Measurements from ENCODE around the gene SETD1A. TPM values are rescaled to one million over a fixed set of nuclear protein-coding genes. Genes with fewer than 3 reads are reported as not detected.

Gene SETD1A
- total RNA-seq, 2 donors from 2014 or later = 10.0 to 29.1 TPM

GRCh38 chr16:31023252-31023602, 65.7 kb downstream of the SETD1A start:
- H3K4me1 ChIP-seq (replicated peaks) = no peaks in the 10 kb centered on the region
- H3K36me3 ChIP-seq = no peaks in the 10 kb centered on the region
- no peaks in the 10 kb centered on the region for H3K9me3 ChIP-seq
- H3K4me3 ChIP-seq = no peak overlapping the region
- WGBS = 96% methylated on average over 4 of the region's 4 CpGs
- no peaks in the 10 kb centered on the region for H3K27me3 ChIP-seq (replicated peaks; ENCODE audit: insufficient read depth)
- no peak for DNase-seq (ENCODE audit: low spot score)
- no peak overlapping the region for H3K27ac ChIP-seq
- intact Hi-C loops (cut with DNase I) = no loop called here
- no peak for TF ChIP-seq POLR2A (IDR thresholded peaks at IDR 0.05)
- no peak for TF ChIP-seq POLR2AphosphoS5 (IDR thresholded peaks at IDR 0.05)
- no peak for TF ChIP-seq CTCF (IDR thresholded peaks at IDR 0.05)

DNA sequence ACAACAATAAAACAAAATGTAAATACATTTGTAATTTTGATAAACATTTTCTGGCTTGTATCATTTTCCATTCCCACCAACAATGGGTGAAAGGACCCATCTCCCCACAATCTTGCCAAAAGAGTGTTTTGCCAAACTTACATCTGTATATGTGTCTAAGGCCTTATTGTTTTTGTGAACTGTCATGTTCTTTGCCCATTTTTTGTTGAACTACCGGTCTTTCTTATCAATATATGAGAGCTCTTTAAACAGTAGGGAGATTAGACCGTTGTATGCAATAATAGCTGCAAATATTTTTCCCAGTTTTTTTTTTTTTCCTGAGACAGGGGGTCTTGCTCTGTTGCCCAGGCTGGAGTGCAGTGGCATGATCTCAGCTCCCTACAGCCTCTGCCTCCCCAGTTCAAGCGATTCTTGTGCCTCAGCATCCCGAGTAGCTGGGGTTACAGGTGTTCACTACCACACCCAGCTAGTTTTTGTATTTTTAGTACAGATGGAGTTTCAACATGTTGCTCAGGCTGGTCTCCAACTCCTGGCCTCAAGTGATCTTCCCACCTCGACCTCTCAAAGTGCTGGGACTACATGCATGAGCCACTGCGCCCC, 66.2 kb downstream of the SETD1A start:
- DNase-seq (ENCODE audit: low spot score) = no peak
- no peak overlapping the region for H3K27ac ChIP-seq
- 79% methylated on average over 6 of the region's 6 CpGs for WGBS
- H3K4me1 ChIP-seq (replicated peaks) = no peaks in the 10 kb centered on the region
- H3K36me3 ChIP-seq = no peaks in the 10 kb centered on the region
- H3K27me3 ChIP-seq (replicated peaks; ENCODE audit: insufficient read depth) = no peaks in the 10 kb centered on the region
- intact Hi-C loops (cut with DNase I) = no loop called here
- H3K9me3 ChIP-seq = no peaks in the 10 kb centered on the region
- TF ChIP-seq POLR2A (IDR thresholded peaks at IDR 0.05) (no peak), POLR2AphosphoS5 (IDR thresholded peaks at IDR 0.05) (no peak), CTCF (IDR thresholded peaks at IDR 0.05) (no peak)
- no peak overlapping the region for H3K4me3 ChIP-seq

DNA sequence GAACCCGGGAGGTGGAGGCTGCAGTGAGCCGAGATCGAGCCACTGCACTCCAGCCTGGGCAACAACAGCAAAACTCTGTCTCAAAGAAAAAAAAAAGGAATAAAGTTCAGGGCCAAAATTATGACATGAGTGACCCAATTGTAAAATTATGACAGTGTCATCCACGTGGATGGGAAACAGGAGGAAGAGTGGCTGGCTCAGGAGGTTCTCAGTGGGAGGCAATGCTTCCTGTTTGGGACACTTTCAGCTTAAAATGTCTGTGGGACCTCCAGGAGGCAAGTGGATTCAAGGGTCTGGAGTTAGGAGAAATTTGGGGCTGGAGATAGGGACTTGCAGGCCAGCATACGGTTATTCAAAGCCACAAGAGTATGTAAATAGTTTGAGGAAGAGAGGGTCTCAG, 67.8 kb downstream of the SETD1A start:
- H3K36me3 ChIP-seq = no peaks in the 10 kb centered on the region
- 76% methylated on average over 5 of the region's 5 CpGs for WGBS
- no peaks in the 10 kb centered on the region for H3K4me1 ChIP-seq (replicated peaks)
- no peak overlapping the region for H3K4me3 ChIP-seq
- no peaks in the 10 kb centered on the region for H3K9me3 ChIP-seq
- no peaks in the 10 kb centered on the region for H3K27me3 ChIP-seq (replicated peaks; ENCODE audit: insufficient read depth)
- DNase-seq (ENCODE audit: low spot score) = no peak
- intact Hi-C loops (cut with DNase I) = no loop called here
- no peak for TF ChIP-seq CTCF (IDR thresholded peaks at IDR 0.05)
- TF ChIP-seq POLR2A (IDR thresholded peaks at IDR 0.05) = no peak
- no peak for TF ChIP-seq POLR2AphosphoS5 (IDR thresholded peaks at IDR 0.05)
- H3K27ac ChIP-seq = no peak overlapping the region

- no peaks in the 10 kb centered on the region for H3K9me3 ChIP-seq
- no peaks in the 10 kb centered on the region for H3K27me3 ChIP-seq (replicated peaks; ENCODE audit: insufficient read depth)
- no peak overlapping the region for H3K4me3 ChIP-seq
- WGBS = 81% methylated on average over 5 of the region's 5 CpGs
- H3K36me3 ChIP-seq = no peaks in the 10 kb centered on the region
- TF ChIP-seq POLR2A (IDR thresholded peaks at IDR 0.05) (no peak), CTCF (IDR thresholded peaks at IDR 0.05) (no peak)
- intact Hi-C loops (cut with DNase I) = no loop called here
- no peak for DNase-seq (ENCODE audit: low spot score)
- peaks cover under 1% of the 10 kb centered on the region for H3K4me1 ChIP-seq (replicated peaks)
- no peak overlapping the region for H3K27ac ChIP-seq
These were observed 71.7 kb downstream of the SETD1A start for GRCh38 chr16:31029272-31029671.

DNA sequence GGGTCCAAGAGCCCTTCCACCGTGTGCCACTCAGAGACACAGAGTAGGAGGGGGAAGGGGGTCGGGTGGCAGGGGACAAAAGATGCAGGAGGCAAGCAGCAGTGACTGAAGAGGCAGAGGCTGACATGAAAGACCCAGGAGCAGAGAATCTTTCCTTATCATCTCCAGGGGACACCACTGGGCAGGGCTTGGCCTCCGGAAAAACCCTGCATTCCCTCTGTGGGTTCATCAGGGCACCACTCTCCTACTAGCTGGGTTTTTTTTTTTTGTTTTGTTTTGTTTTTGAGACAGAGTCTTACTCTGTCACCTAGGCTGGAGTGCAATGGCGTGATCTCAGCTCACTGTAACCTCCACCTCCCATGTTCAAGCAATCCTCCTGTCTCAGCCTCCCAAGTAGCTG, 73.7 kb downstream of the SETD1A start:
- no peak overlapping the region for H3K27ac ChIP-seq
- no peaks in the 10 kb centered on the region for H3K27me3 ChIP-seq (replicated peaks; ENCODE audit: insufficient read depth)
- DNase-seq (ENCODE audit: low spot score) = no peak
- no peak overlapping the region for H3K4me3 ChIP-seq
- TF ChIP-seq POLR2AphosphoS5 (IDR thresholded peaks at IDR 0.05) (no peak), CTCF (IDR thresholded peaks at IDR 0.05) (no peak), POLR2A (IDR thresholded peaks at IDR 0.05) (no peak)
- intact Hi-C loops (cut with DNase I) = loop anchor here (5.0 kb wide), 4 partner anchors 34 to 426 kb away; partner anchors contain the start of genes ARMC5, FUS, ZNF646 and ZNF668
- H3K4me1 ChIP-seq (replicated peaks) = peaks cover 5% of the 10 kb centered on the region
- H3K36me3 ChIP-seq = no peaks in the 10 kb centered on the region
- whole genome bisulfite sequencing = 82% methylated on average over 4 of the region's 4 CpGs
- H3K9me3 ChIP-seq = no peaks in the 10 kb centered on the region
